NK-92 (cell line): ENCODE data around the gene SLC28A1.
"Not testable (repeated sequence)": the region's sequence is repeated elsewhere in the genome, so short reads cannot be mapped to it uniquely, and the experiment has no call there.

Experiments
- DNase-seq: peaks from one replicate; lab custom pipeline; 2025; ENCODE audit not compliant: unreplicated experiment; lab: John Stamatoyannopoulos, UW

SLC28A1 gene

DNA sequence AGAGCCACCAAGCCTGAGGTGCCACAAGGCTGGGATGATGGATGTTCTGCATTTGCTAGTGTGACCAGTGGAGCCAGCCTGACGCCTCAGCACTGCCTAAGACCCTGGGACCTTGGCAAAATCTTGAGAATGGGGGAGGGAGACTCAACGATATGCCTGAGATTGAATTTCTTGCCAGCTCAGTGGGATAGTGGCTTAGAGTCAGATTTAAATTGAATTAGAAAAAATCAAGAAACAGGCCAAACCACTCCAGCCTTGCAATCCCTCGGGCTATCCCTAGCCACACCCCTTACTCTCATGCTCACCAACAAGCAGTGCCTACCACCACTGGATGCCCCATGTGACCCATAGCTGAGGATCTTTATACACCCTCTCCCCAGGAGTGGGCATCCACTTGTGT, 78.5 kb downstream of the SLC28A1 start:
- DNase-seq: no peak

DNA sequence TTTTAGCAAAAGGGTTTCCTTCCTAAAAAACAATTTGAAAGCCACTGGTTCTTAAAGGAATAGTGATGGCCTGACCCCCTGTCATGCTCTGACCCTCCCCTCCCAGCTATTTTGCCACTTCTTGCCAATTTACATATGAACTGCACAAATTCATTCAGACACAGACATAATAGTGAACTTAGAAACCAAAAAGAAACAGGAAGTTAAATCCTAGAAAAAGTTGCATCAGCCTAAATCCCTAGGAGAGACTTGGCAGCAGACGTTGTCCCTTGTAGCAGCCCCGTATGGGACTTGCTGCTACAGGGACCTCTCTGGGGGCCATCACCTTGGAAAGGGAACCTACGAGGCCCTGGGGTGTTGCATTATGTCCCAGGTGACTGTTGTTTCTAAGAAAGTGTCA, 82.9 kb downstream of the SLC28A1 start:
- no peak for DNase-seq

DNA sequence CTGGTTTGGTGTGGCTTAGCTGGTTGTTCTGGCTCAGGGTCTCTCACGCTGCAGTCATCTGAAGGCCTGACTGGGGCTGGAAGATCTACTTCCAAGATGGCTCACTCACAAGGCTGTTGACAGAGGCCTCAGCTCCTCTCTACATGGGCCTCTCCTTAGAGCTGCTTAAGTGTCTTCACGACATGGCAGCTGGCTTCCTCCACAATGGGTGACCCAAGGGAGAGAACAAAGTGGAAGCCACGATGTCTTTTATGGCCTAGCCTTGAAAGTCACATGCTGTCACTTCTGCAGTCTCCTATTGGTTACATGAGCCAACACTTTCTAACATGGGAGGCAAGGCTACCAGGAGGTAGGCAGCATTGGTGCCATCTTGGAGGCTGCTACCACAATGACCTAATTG, 83.8 kb downstream of the SLC28A1 start:
- DNase-seq: no peak

DNA sequence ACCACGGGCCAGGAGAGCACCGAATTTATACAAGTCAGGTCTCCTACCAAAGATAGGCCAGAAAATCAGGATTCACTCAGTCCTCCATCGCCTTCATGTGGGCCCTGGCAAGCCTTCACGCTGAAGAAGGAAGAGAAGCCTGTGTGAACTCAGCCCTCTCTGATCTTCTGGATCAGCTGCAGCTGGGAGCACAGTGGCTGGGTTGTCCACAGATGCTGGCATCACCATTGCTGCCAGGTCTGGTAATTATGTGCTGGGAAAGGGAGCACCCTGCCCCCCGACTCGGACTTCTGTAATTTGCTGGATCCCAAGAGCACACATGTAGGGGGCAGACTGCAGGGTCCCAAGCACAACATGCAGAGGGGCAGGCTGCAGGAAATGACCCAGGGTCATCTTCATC, 84.8 kb downstream of the SLC28A1 start:
- DNase-seq: no peak

DNA sequence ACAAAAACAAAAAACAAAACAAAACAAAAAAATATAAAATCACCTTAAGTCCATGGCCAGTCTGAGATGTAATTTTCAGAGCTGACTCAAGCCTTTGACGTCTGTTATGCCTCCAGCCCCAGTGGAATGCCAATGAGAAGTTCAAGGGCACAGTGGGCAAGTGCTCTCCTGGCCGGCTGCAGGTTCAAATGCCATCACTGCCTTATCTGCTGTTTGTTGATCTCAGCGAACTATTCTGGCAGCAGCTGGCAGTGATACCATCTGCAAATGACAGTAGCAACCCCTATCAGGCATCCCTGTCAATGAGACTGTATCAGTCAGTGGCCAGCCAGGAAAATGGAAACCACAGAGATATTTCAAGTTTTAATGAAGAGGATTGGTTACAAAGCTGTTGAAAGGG, 86.4 kb downstream of the SLC28A1 start:
- DNase-seq: no peak

DNA sequence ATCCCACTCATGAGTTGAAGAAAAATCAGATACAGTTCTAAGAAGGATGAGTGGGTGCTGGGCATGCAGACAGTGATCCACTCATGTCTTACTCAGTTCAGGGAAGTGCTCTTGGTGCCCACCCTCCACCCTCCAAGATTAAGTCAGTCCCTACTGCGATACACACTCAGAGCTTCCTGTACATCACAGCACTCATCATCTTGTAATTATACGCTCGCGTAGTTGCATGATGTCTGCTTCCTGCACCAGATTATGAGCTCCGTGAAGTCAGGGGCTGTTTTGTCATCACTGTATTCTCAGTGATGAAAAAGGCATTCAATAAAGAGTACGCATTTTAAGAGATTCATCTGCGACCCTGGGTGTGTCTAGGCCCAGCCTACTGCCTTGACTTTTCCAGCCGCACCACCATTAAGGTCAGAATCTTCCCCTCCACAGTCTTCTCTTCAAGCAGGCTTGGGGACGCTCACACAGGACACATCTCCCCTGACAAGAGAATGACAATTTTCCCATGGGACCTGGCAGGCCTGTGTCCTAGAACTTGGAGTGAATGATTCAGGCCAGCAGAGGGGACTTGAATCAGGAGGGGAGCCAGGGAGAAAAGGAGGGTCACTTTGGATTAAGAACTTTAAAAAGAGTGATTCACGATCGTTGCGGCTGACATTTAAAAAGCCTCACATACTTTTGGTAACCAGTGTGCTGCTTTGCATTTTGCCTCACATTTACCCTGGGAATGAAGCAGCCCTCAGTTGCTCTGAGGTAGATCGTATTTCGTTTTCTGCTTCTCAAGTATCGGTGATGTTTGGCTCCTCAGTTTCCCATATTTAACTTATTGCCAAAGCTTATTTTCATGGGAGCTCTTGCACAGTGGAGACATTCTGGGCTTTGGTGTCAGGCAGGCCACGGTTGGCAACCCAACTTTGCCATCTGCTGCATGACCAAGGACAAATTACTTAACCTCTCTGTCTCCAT, 89.3 kb downstream of the SLC28A1 start:
- DNase-seq: no peak

DNA sequence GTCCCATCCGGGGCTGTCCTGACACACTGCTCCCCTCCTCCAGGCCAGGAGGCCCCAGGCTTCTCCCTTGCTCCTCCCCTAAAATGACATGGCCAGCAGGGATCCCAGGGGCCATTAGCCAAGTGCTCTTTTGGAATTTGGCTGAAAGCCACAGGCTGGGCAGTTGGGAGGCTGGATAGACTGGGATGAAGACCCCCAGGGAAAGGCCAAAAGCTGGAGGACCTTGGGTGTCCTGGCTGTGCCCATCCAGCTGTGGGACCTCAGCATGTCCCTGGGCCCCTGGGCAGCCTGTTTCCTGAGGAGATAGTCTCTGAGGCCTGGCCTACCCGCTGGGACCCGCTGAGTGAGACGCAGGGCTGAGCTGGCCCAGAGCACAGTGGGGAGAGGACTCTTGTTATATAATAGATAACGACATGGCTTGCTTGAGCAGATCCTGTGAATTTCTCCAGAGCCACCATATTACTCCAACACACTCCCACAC, 91.4 kb downstream of the SLC28A1 start:
- DNase-seq: no peak

DNA sequence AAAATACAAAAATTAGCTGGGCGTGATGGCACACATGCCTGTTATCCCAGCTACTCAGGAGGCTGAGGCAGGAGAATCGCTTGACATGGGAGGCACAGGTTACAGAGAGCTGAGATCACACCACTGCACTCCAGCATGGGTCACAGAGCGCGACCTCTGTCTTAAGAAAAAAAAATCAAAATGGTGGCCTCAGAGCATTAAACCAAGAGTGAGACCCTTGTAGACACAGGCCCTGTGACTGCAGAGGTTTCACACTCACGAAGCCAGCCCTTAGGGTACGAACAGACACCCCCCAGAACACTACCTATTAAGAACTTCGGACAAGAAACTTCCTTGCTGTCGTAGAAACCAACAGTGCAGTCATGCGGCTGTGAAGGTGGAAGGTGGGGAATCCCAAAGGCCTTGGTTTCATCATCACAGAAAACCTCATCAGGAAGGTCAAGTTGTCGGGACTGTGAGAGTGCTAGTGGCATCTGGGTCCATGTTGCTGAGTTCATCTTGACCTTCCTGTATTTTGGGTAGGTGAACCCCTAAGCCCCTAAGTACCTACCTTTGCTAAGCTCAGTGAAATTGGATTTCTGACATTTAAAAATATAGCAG, 92.4 kb downstream of the SLC28A1 start:
- no peak for DNase-seq

DNA sequence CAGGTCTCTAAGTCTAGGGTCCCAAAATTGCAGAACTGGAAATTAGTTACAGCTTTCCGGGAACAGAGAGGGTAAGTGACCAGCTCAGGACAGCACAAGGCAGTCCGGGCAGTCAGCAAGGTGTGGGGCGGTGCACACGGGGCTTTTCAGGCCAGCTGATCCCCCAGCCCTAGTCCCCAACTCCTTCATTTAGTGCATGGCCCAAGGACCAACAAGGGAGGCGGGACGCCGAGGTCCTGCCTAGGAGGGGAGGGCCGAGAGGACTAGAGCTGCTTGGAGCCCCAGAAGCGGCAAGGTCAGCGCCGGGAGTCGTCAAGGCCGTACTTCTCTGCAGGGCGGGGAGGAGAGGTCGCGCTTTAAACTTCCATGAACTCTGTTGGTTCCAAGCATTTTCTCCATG, 95.2 kb downstream of the SLC28A1 start:
- DNase-seq: no peak

DNA sequence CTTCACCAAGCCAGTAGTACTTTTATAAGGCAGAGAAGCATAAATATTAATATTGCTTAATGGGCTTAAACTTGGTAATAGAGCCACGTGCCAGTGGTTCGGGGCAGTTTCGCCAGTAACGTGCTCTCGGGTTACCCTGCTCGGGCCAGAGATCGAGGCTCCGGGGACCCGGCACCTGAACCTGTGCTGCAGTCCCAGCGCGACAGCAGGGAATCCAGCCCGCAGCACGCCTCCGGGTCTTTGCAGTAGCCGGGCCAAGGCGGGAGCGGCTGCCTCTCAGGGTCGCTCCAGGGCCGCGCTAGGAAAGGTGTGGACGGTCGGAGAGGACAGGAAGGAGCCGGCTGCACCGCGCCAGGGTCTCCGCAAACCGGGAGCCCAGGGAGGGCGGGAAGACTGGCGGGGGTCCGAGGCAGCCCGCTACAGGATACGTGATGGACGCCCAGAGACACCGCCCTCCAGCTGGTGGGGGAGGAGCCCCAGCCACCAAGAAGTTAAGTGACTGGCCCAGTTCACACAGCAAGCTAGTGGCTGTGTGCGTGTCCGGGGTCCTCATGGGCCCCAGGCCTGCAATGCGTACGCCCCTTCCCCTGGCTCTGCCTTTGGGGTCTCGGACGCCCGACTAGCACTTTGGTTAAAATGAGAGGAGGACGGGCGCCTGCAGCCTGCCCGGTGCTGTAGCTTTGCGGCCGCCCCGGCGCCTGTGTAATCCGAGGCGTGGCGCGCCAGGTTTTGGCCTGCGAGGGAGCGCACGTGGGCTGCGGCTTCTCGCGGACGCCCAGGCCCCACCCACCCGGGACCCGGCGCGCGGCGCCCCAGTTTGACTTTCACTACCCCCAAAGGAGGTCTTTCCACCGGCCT, 96.0 kb downstream of the SLC28A1 start:
- no peak for DNase-seq

DNA sequence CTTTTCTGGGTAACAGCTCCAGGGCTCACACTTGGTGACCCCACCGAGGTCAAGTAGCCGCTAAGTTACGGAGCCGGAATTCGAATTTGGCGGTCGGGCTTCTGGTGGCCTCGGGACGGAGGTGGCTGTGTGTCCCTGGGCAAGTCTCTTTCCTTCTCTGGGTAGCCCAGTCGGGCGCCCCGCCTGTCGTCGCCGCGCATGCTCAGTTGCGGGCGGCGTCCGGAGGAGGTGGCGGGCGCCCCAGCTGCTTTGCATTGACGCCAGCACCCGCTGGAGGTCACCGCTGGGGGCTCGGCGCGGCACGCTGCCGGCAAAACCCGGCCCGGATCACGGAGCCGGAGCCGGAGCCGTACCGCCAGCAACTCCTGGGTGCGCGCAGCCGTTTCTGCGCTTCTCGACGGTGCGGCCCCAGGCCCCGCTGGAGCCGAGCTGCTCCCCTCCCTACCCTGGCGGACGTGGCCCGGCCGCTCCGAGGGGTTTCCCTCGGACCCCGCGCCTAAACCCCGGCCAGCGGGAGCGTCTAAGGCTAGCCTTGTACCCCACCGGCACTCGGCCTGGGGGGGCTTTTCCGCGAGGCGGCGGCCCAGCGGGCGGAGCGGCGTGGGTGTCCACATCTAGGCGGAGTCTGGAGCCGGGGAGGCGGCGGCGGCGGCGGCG, 96.7 kb downstream of the SLC28A1 start:
- DNase-seq: peak; percentile 80

DNA sequence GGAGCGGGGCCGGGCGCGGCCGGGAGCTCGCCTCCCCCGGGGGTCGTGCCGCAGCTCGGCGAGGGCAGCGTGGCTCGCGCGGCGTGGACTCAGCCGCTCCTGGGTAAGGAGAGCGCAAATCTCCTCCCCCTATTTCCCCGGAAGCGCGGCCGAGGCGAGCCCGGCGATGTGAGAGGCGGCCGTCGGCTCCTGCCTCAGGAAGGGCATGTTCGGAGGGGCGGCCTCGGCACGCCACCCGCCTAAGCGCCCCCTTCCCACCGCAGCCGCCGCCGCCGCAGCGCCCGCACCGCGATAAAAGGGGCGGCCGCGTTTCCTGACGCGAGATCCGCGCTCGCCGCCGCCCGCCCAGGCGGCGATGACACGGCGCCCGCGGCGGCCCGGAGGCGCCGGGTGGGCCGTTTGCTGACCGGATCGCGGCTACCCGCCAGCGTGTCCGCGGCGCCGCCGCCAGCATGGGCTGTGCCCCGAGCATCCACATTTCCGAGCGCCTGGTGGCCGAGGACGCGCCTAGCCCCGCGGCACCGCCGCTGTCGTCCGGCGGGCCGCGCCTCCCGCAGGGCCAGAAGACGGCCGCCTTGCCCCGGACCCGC, 97.3 kb downstream of the SLC28A1 start, which contains the start of gene PDE8A:
Gene PDE8A, plus strand, starts transcription at position 146 of the 590 bp plus-strand sequence. Its CDS starts 307 bp downstream, at position 453.
- no peak for DNase-seq

DNA sequence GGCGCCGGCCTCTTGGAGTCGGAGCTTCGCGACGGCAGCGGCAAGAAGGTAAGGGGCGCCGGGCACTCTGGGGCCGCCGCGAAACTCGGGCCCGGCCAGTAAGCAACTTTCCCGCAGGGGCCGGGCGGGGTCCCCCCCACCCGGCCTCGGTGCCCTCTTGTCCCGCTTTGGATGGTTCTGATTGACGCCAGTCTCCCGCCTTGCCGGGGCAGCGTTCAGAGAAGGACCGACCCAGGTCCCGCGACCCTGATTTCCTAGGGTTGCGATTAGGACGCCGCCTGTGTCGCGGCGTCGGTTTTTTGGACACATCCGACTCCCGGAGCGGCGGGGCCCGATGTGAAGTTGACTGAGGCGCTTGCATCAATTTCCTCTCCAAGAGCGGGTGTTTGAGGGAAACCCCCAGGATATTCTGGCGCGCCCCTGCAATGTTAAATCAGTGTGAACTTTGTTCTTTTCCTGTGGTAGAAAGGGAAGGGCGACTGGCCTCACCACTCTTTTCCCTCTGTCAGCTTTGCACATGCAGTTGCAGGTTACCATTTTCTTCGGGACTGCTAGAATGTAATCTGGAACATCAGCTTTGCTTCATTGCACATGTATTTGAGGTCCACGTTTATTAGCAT, 97.9 kb downstream of the SLC28A1 start:
- DNase-seq: no peak

DNA sequence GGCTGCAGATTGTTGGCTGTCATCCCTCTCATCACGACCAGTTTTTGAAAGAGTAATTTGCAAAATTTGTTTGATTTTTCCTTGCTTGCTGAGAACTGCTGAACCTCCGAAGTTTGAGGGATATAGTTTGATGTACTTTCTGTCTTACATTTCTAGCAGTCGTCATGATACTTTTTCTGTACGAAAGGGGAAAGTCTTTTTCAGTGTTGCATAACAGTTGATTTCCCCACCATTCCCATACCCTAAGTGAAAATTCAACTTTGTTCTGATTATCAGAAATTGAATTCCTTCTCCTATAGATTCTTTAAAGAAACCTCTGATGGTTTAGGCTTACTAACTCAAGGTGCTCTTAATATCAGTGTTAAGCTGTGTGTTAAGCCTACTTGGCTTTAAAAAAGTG, 98.8 kb downstream of the SLC28A1 start:
- DNase-seq: no peak

DNA sequence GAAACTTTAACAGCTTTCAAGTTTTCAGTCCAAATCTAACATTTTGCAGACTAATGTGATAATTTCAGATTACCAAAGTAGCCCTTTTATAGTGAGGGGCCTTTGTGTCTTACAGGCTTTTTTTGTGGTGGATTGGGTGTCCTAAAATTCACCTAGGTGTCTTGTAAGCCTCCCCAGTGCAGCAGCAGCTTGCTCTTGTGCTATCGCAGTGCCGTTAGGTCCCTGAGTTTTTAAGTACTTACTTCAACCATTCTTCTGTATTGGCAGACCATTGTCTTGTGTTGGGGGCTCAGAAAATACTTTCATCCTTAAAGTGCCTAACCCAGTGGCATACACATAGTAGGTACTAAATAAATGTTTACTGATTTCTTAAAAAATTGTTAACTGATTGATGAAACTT, 99.2 kb downstream of the SLC28A1 start:
- DNase-seq: no peak

DNA sequence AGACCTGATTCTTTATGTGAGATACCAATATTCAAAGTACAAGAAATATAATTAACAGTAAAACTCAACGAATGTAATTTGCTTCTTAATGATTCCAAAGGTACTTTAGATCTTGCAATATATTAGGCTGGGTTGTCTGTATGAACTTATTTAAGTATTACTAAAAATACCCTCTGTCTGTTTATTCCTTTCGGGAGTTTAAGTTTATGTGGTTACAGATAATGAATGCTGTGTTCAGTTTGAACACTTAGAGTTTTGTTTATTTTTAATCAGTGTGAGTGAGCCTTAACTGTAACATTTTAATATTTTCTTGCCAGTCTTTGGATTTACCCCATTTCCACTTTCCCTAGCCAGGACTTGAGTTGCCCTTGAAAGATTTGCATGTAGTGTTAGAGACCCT, 100.7 kb downstream of the SLC28A1 start:
- no peak for DNase-seq

DNA sequence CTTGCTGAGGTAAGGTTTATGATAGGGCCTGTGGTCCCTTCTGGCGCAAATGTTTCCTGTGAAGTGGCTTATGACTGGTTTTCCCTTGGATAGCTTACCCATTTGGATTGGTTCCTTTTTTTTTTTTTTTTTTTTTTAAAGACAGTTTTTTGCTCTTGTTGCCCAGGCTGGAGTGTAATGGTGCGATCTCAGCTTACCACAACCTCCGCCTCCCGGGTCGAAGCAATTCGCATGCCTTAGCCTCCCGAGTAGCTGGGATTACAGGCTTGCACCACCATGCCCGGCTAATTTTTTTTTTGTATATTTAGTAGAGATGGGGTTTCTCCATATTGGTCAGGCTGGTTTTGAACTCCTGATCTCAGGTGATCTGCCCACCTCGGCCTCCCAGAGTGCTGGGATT, 102.9 kb downstream of the SLC28A1 start:
- not testable (repeated sequence) for DNase-seq

DNA sequence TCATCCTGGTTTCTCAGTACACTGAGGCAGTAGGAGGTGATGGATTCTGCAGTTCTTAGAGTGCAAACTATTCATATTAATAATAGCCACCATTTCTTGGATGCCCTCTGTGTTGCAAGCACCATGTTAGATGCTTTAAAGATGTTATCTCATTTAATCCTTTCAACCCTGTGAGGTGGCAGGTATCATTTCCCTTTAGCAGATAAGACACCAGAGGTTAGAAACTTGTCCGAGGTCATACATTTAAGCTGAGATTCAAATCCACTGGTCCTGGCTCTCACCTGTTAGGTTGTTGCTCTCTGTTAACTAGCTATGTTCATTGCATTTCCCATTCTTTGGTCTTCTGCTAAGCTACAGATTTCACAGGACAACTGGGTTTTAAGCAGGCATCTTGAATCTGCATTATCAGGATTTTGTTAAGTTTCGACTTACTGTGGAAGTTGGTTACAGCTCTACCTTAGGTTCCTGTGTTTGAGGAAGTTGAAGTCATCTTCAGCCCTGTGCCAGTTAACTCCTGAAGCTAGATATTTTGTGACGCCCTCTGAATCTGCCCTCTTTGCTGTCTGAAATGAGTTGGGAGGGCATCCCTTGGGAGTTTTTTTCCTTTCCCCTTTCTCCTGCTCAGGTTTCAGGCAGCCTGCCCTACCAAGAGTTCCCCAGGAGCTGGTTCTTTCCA, 103.6 kb downstream of the SLC28A1 start:
- no peak for DNase-seq

DNA sequence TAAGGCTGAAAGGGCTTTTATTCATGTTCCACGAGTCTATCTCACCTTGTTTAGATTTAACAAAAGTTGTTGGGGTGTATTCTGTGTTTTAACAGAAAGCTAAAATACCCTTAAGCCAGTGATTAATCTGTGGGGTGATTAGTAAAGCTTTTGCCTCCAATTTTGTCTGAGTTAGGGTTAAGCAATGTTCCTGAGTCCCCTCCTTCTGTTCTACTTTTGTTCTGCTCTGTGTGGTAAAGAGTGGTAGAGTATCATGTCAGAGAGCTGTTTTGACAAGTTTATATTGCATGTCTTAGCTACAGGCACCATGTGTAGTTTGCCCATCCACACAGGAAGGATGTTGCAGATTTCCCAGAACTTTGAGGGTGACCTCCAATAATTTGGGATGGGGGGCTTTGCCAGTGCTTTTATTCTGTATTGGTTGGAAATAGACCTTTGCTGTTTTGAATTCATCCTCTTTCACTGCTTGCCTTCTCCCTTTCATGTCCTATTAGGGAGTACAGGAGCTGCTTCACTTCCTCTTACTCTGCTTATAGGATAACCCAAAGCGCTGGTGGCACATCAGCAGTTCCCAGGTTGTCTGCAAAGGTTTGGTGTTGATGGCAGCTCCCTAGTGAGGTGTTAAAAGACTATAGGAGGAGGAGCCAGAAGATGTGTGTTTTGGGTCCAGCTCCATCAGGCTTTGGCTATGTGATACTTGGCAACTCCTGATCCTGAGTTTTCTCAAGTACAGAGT, 104.6 kb downstream of the SLC28A1 start:
- no peak for DNase-seq
